Measurements from ENCODE around the gene SCP2.

DNA sequence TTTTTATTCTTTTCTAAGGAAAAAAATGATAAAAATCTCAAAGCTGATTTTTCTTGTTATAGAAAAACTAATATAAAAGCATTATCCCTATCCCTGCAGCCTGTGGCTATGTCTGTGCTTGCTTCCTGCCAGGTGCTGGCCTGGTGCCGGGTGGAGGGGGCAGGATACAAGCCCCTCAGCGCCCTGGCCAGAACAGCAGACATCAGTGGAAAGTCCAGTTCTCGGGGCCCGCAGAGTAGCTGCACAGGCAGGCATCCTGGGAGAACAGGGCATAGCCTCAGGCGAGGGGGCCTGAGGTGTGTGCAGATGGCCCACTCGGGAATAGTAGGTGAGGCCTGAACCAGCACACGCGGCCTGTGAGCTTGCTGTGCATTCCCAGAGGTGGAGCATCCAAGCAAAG lies 158.3 kb downstream of the SCP2 start:
- TF ChIP-seq CTCF (IDR thresholded peaks at IDR 0.05) (no peak), EP300 (IDR thresholded peaks at IDR 0.05) (no peak)
